SHP77 (cell line): ENCODE results near the gene RARS1.
"Not testable (repeated sequence)": the region's sequence is repeated elsewhere in the genome, so short reads cannot be mapped to it uniquely, and the experiment has no call there.

Source experiments
- DNase-seq, 2 experiments: peaks; one replicate each; lab custom pipeline; 2025; lab: John Stamatoyannopoulos, UW

The RARS1 gene

DNA sequence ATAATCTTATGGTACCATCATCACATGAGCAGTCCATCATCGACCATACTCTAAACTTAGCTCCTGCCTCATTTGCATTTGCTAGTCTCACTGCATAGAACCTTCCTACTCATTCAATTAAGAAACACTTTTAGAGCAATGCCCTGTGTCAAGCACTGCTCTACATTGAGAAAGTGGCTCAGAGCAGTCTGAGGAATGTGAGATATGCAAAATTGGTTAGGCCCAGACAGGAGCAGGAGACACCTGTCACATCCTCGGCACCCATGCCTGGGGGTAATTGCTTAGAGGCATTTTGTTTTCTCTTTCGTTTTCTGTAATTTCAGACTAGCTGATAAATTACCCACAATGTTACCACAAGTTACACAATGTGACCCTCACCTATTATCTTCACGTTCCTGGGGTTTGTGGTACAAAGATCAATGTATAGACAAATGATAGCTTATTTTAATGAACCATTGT lies 4.9 kb upstream of the RARS1 start:
- DNase-seq: no peak

DNA sequence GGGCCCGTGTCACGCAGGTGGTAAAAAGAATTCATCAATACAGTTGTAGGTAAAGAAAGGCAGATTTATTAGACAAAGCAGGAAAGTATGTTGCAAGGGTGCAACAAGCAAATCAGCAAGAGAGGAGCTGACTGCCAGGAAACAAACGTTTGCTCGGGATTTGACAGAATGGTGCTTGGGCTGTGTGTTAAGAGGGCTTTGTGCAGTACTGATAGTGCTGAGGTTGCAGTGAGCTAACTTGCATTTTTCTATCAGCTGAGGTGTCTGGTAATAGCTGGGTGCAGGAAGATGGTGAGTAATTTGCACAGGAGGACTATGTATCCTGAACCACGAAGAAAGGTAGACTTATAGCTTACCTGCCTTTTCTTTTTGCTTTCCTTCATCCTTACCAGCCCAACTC lies 3.9 kb upstream of the RARS1 start:
- no peak for DNase-seq

DNA sequence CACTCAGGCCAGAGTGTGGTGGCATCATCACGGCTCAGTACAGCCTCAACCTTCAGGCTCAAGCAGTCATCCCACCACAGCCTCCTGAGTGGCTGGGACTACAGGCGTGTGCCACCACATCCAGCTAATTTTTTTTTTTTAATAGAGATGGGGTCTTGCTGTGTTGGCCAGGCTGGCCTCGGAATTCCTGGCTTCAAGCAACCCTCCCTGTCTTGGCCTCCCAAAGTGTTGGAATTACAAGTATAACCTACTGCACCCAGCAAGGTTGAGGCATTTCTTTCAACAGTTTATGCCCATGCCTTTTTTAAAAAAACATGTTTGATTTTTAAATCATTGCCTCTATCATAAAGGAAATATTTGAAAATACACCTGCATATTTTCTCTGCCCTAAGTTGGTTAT lies 2.8 kb downstream of the RARS1 start:
- no peak for DNase-seq

DNA sequence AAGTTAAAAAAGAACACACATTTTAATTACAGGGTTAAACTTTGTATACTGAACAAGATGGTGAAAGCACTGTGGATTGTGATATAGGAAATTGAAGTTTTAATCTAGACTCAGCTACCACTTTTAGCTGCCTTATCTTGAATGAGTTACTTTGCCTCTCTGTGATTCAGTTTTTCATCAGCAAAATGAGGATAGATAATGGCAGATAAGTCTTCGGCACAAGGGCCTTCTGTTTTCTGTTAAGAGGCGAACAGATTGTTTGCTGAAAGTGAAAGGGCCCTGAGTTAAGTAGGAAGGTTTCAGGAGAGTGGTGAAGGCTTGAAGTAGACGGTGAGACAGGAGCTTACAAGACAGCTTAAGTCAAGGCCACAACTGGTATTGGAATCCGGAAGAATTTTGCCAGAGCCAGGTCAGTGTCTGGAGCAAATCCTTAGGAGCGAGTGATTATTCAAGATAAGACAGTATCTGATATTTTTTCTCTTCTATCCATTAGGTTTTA lies 7.8 kb downstream of the RARS1 start:
- no peak for DNase-seq

DNA sequence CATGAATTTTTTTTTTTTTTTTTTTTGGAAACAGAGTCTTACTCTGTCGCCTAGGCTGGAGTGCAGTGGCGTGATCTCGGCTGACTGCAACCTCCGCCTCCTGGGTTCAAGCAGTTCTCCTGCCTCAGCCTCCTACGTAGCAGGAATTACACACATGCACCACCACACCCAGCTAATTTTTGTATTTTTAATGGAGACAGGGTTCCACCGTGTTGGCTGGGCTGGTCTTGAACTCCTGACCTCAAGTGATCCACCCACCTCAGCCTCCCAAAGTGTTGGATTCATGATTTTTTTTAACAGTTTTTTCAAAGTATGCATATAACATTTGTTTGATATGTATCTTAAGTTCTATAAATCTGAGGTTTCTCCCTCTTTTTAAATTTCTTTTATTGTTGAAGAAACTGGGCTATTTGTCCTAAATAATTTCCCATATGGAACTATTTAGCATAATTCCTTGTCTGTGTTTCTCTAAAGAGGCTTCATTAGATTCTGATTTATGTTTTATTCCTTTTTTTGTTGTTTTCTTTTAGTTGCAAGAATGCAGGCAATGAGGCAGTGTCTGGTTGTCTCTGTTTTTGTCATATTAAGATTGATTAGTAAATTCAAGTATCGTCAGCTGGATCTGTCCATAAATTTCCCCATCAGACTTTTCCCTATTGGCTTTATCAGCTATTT lies 16.4 kb downstream of the RARS1 start:
- DNase-seq: no peak

DNA sequence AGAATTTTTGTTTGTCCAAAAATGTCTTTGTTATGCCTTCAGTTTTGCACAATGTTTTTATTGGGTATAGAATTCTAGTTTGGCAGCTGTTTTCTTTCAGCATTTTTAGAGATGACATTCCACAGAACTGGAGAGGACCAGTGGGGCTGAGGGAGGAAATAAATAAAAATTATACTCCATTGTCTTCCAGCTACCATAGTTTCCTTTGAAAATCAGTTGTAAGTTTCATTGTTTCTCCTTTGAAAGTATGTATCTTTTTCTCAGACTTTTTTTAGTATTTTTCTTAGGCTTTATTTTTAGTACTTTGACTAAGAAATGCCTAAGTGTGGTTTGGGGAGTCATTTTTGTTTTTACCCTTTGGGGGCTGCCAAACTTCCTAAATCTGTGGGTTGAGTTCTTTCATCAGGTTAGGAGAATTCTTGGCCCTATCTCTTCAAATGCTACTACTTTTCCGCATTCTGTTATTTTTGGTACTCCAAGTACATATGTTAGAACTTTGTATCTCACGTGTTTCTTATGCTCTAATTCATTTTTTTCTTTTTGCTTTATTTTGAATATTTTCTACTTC lies 27.7 kb downstream of the RARS1 start:
- DNase-seq: no peak

DNA sequence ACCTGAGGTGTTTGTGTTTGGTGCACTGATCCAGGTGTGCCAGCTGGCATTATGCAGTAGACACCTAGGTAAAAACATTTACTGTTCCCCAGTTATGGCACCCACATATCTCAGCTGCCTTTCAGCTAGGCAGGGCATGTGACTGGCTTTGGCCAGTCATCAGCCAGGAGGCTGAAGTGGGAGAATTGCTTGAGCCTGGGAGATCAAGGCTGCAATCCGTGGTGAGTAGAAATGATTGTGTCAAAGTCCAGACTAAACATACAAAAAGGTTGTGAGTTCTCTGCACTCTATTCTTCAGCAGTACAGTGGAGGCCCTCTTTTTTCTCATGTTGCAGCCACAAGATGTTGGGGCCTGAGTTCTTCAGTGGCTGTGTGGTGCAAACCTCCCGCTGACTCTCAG lies 39.6 kb downstream of the RARS1 start:
- no peak for DNase-seq

DNA sequence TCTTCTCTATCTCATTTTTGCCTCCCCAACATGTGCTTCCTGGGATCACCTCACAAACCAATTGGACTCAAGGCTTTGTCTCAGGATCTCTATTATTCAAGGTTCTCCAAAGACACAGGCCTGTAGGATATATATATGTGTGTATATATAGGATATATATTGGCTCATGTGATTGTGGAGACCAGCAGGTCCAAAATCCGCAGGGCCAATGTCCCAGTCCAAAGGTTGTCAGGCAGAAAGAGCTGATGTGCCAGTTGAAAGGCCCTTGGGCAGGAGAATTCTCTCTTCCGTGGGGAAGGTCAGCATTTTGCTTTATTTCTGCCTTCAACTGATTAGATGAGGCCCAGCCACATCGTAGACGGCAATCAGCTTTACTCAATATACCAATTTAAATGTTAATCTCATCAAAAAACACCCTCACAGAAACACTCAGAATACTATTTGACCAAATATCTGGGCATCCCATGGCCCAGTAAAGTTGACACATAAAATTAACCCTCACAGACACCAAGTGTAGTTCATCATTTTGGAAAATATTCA lies 41.6 kb downstream of the RARS1 start:
- DNase-seq: no peak

DNA sequence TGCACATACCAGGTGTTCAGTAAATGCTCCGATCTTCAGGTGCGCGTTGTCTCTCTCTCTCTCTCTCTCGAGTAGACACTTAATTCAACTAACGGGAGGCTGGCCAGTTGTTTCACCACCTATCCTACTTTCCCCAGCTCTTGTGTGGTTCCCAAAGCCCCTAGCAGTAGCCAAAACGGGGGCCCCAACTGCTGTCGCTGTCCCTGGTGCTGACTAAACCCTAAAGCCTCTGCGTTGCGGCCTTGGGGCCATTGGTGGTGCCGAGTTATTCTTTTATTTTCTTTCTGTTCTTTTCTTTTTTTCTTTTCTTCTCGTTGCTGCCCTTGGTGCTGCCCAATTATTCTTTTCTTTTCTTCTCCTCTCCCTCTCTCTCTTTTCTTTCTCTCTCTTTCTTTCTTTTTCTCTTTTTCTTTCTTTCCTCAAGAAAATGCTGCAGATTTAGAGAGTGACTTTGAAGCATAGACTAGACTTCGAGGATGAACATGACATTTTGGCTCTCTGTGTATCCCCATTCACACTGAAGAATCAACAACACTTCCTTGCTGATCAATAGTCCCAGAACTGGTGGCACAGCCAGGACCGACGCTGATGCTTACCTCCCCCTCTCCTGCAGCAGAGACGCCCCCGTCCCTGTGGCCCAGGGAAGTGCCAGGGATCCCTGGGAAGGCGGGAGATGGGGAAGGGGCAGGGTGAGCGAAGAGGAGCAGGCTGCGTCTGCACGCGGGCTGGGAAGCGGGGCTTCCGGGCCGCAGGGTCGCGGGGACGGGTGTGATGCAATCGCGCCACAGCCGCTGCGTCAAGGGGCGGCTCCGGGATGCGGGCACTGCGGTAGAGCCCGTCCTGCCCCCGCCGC lies 42.5 kb downstream of the RARS1 start, which contains the start of gene FBLL1:
Gene FBLL1, plus strand, starts transcription at position 785 of the 853 bp plus-strand sequence. CDS start 200 bp downstream, outside the sequence.
- no peak for DNase-seq

DNA sequence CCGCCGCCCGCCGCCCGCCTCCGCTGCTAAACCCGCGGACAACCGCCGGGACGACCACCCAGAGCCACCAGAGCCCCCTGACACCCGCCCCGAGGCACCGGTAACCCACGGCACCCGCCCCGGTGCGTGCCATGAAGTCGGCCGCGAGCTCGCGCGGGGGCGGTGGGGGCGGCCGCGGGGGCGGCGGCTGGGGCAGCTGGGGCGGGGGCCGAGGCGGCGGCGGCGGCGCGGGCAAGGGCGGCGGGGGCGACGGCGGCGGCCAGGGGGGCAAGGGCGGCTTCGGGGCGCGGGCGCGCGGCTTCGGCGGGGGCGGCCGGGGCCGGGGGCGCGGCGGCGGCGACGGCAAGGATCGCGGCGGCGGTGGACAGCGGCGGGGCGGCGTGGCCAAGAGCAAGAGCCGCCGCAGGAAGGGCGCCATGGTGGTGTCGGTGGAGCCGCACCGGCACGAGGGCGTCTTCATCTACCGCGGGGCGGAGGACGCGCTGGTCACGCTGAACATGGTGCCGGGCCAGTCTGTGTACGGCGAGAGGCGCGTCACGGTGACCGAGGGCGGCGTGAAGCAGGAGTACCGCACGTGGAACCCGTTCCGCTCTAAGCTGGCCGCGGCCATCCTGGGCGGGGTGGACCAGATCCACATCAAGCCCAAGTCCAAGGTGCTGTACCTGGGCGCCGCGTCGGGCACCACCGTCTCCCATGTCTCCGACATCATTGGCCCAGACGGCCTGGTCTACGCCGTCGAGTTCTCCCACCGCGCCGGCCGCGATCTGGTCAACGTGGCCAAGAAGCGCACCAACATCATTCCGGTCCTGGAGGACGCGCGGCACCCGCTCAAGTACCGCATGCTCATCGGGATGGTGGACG lies 43.3 kb downstream of the RARS1 start:
- DNase-seq: no peak

DNA sequence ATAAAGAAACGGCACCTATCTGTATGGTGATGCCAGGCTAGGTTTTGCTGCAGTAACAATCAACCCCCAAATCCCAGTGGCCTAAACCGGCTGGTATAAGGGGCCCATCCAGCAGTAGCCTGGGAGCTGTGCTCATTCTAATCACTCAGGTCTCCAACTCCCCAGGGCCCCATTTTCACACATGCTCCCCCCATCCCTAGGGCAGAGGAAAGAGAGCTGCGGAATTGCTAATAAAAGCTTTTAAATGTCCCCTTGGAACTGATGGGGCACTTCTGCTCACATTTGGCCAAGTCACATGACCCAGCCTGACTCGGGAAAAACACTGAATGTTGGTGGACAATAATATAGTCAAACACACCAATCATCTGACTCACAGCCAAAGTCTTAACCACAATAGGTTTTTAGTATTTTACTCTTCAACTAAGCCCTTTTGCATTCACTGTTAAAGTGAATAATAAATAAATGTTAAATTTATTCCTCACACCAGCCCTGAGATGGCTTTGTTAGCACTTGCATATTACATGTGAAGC lies 44.4 kb downstream of the RARS1 start:
- DNase-seq: no peak

DNA sequence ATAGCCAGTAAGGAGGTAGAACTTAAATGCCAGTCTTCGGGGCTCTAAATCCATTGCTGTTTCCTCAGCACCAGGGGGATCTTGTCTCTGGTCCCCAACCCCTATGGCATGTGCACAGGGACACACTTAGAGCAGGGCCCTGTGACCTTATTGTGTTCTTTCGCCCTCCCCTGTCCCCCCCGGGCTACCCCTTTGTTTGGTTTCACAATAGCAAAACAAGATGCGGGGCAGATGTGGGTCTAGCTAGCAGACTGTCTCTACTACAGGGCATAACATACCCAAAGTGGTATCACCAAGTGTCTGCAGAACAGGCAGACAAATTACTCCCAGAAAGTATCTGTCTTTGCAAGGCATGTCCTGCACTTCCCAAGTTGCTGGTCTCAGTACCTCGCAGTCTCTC lies 44.9 kb downstream of the RARS1 start:
- DNase-seq: no peak

DNA sequence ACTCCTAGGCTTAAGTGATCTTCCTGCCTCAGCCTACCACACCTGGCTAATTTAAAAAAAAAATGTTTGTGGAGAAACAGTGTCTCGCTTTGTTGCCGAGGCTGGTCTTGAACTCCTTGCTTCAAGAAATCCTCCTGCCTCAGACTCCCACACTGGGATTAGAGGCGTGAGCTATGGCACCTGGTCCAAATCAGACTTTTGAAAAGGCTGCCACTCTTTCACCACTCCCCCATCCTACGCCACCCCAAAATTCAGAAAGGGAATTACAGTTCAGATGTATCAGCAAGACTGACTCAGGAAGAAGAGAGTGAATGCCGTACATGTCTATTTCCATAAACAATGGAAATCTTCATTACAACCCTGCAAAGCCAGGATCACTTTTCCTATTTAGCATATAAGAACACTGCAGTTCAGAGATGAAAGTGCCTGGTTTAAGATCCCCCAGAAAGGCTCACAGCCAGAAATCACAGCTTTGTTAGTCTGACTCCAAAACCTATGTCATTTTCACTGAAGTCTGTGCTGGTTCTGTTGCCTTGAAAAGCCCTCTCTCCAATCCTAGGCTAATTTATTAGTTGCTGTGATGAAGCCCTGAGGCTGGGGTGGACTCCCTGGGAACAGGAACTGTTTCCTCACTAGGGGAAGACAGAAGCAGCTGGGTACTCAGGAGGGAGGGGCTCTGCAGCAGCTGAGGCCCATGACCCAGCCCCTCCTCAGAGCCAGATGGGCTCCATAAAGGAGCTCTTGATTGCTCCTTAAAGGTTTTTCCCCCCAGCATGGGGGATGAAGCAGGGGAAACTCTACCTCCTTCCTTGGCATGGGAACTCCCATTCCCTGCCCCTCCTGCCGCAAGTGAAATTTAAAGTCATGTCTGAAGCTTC lies 46.0 kb downstream of the RARS1 start:
- DNase-seq: no peak

DNA sequence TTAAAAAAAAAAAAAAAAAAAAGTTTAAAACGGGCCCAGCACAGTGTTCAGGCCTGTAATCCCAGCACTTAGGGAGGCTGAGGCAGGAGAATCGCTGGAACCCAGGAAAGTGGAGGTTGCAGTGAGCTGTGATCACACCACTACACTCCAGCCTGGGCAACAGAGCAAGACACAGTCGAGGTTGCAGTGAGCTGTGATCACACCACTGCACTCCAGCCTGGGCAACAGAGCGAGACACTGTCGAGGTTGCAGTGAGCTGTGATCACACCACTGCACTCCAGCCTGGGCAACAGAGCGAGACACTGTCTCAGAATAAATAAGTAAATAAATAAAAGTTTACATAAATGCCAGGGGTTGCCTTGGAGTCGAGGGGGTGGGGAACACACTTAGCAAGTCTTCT lies 48.1 kb downstream of the RARS1 start:
- DNase-seq: not testable (repeated sequence)

DNA sequence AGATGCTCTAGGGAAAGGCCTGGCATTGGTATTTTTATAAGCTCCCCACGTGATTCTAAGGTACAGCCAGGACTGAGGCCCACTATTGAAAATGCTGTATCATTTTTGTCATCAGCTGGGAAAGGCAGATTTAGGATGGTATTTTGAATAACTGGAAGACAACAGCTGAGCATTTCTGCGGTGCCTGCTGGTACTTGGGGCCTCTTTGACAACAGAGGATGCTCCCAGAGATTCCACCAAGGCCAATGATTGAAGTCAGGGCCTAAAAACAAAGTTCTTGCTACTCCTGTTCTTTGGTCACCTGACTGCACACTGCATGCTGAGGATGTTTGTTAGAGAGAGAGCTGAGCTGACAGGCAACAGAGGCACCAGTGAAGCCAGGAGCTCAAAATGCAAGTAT lies 50.9 kb downstream of the RARS1 start:
- no peak for DNase-seq

DNA sequence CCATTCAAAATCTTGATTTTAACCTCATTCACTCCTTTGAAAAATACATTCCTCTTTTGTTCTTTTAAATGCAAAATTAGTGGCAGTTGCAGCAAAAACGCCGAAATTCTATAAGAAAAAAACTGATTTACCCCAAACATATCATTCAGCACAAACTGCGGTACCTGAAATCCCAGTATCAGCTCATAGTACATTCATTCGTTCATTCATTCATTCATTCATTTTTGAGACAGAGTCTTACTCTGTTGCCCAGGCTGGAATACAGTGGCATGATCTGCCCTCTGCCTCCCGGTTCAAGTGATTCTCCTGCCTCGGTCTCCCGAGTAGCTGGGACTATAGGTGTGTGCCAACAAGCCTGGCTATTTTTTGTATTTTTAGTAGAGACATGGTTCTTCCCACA lies 63.3 kb downstream of the RARS1 start:
- no peak for DNase-seq

DNA sequence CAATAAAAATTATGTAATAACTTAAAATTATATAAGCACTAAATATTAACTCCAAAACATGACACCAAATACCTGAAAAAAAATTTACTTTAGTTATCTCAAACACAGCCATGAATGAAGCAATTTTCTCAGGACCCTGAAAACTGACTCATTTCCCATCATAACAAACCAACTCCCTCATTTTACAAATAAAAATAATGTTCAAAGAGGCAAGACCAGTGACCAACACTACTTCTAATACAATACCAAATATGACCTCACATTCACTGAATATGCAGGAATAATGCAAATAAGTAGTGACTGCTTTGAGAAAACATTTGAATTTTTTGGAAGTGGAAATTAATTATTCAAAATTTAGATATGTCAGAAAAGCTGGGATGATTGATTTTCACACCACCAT lies 64.4 kb downstream of the RARS1 start:
- no peak for DNase-seq

DNA sequence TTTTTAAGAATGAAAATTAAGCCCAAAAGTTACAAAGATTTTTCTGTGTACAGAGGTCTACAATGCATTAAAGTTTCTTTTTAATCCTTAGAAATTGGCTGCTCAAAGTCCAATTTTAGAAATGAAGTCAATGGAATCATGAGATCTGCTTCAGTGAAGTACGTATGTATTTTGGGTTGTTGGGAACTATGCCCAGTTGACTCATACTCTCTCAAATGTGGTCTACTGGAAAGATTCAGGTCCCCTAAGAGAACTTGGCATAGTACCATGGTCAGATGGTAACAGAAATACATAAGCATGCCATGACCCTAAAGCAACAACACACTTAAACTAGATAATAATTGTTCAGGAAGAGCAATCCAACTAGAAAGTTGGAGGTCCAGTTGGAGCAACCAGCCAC lies 65.9 kb downstream of the RARS1 start:
- DNase-seq: no peak

DNA sequence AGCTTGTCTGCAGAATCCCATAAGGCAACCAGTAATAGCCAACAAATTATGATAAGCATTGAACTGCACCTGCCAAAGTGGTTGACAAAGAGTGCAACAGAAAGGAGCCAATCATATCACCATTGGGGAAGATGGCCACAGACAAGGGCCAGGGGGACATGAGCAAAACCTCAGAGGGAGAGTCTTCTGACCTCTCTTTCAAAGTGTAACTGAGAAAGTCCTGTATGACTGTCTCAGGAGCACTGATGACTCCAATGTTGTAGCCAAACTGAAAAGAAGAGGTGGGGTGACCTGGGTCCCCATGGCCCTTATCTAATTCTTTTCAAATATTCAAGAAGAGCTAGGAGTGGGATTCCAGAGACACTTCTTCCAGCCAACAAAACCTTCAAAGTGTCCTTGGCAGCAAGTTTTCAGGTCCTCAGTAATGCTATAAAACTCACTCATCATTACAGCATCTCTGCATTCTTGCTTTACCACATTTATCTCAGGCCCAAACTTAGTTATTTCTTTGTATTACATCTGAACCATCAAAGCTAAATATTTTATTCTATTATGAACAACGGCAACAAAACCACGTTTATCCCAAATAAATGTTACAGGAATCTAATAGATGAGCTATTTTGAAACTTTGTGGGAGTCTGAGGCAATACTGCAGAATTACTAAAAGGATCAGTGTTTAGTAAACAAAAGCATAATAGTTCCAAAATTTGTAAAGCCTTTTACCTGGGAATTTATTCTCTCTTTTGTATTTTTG lies 67.3 kb downstream of the RARS1 start:
- DNase-seq: no peak

DNA sequence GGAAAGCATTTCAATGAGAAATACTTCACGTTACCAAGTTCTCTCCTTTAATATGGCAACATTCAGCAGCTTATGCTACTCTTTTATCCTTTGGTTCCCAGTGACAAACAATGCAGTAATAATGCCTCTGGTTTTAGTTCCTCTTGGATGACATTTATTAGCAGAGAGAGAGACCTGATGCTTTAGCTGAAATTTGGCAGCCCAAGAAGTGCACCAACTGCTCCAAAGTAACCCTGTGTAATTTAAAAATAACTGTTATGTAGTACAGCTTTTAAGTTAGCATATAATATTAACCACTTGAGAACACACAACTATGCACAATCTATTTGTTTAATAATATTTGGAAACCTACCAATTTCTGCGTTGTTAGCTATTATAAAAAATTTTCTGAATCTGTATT lies 71.1 kb downstream of the RARS1 start:
- no peak for DNase-seq
